Erythroblast (primary cell): ENCODE measurements around the gene KLHDC10.

Source experiments
- GATA1 ChIP-seq: IDR thresholded peaks from 2 replicates; pipeline ENCODE4 v1.6.1; 2011; ENCODE audit warnings: low read depth, mild to moderate bottlenecking, control low read depth, low read length, moderate library complexity
- POLR2A ChIP-seq: IDR thresholded peaks from 2 replicates; pipeline ENCODE4 v1.6.1; 2011; ENCODE audit warnings: mild to moderate bottlenecking, low read length

DNA sequence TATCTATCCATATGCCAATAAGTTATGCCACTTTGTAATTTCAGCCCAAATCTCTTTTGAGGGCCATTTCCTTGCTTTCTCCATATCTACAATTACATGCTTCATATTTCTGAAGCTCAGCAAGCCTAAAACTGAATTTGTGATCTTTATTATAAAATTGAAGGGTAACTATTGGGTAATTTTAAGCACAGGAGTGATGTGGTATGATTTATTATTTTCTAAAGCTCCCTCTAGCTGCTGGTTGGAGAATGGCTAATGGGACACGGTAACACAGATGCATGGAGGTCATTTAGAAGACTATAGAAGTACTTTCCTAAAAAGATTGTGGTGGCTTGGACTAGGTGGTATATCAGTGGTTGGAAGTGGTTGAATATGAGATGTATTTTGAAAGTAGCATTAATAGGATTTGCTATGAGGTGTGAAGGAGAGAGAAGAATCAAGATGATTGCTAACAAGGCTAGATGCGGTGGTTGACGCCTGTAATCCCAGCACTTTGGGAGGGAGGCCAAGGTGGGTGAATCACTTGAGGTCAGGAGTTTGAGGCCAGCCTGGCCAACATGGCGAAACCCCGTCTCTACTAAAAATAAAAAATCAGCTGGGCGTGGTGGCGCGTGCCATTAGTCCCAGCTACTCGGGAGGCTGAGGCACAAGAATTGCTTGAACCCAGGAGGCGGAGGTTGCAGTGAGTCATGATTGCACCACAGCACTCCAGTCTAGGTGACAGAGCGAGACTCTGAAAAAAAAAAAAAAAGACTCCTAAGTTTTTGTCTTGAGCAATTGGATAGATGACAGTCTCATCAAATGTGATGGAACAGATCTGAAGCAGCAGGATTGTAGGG, 13.9 kb downstream of the KLHDC10 start:
- TF ChIP-seq POLR2A: no peak
- TF ChIP-seq GATA1: no peak
